H9 (cell line): ENCODE data around the gene IQUB. TPM values are rescaled to one million over a fixed set of nuclear protein-coding genes. Genes with fewer than 3 reads are reported as not detected.

ENCODE experiments used
- DNase-seq: peaks from one replicate; pipeline ENCODE4 v3.0.0-alpha.2; 2017
- H2AFZ ChIP-seq: one replicate; pipeline ENCODE4 v1.6.1; 2013; ENCODE audit warnings: mild to moderate bottlenecking, low read length, control low read depth, moderate library complexity
- H2AK5ac ChIP-seq: 2 replicates; pipeline ENCODE4 v1.6.1; 2013; ENCODE audit warnings: low read length, control low read depth, mixed read lengths; ENCODE audit not compliant: insufficient read length
- H2BK120ac ChIP-seq: one replicate; pipeline ENCODE4 v1.6.1; 2013; ENCODE audit warnings: low read depth, mild to moderate bottlenecking, low read length, control low read depth, inconsistent platforms; ENCODE audit not compliant: poor library complexity, severe bottlenecking
- H2BK12ac ChIP-seq: 2 replicates; pipeline ENCODE4 v1.6.1; 2013; ENCODE audit warnings: low read length, control low read depth, mixed read lengths, low read depth; ENCODE audit not compliant: insufficient read length
- H2BK15ac ChIP-seq: 2 replicates; pipeline ENCODE4 v1.6.1; 2013; ENCODE audit warnings: low read depth, low read length, control low read depth
- H2BK20ac ChIP-seq: one replicate; pipeline ENCODE4 v1.6.1; 2013; ENCODE audit warnings: low read depth, mild to moderate bottlenecking, low read length, control low read depth, inconsistent platforms; ENCODE audit not compliant: poor library complexity, severe bottlenecking
- H2BK5ac ChIP-seq: 2 replicates; pipeline ENCODE4 v1.6.1; 2013; ENCODE audit warnings: low read length, control low read depth, mixed read lengths; ENCODE audit not compliant: insufficient read length
- H3K14ac ChIP-seq: 2 replicates; pipeline ENCODE4 v1.6.1; 2013; ENCODE audit warnings: low read length, control low read depth; ENCODE audit not compliant: insufficient read depth
- H3K18ac ChIP-seq: 2 replicates; pipeline ENCODE4 v1.6.1; 2013; ENCODE audit warnings: low read depth, mild to moderate bottlenecking, mixed read lengths, low read length, control low read depth; ENCODE audit not compliant: insufficient read length
- H3K23ac ChIP-seq: 2 replicates; pipeline ENCODE4 v1.6.1; 2013; ENCODE audit warnings: low read length, control low read depth, mixed read lengths, low read depth; ENCODE audit not compliant: insufficient read length
- H3K23me2 ChIP-seq: 2 replicates; pipeline ENCODE4 v1.6.1; 2013; ENCODE audit warnings: low read depth, mild to moderate bottlenecking, mixed read lengths, low read length, control low read depth; ENCODE audit not compliant: insufficient read length, poor library complexity, severe bottlenecking
- H3K27ac ChIP-seq: 2 replicates; pipeline ENCODE4 v1.5.1; 2013; ENCODE audit warnings: low read length, control low read depth, mixed read lengths, low read depth; ENCODE audit not compliant: insufficient read length
- H3K27me3 ChIP-seq: 2 replicates; pipeline ENCODE4 v1.6.1; 2013; ENCODE audit warnings: low read length, control low read depth, inconsistent platforms; ENCODE audit not compliant: insufficient read depth
- H3K4ac ChIP-seq: 2 replicates; pipeline ENCODE4 v1.6.1; 2013; ENCODE audit warnings: low read depth, mild to moderate bottlenecking, control low read depth, inconsistent platforms, low read length, moderate library complexity
- H3K4me1 ChIP-seq: 2 replicates; pipeline ENCODE4 v1.6.1; 2013; ENCODE audit warnings: low read length, control low read depth, inconsistent platforms; ENCODE audit not compliant: insufficient read depth
- H3K4me2 ChIP-seq: 2 replicates; pipeline ENCODE4 v1.6.1; 2013; ENCODE audit warnings: low read length, control low read depth, mixed read lengths; ENCODE audit not compliant: insufficient read length, insufficient read depth
- H3K56ac ChIP-seq: 2 replicates; pipeline ENCODE4 v1.6.1; 2013; ENCODE audit warnings: low read depth, mild to moderate bottlenecking, mixed read lengths, low read length, control low read depth; ENCODE audit not compliant: insufficient read length
- H3K79me1 ChIP-seq: 2 replicates; pipeline ENCODE4 v1.6.1; 2013; ENCODE audit warnings: low read depth, mild to moderate bottlenecking, moderate library complexity, low read length, control low read depth, inconsistent platforms; ENCODE audit not compliant: insufficient read depth, poor library complexity, severe bottlenecking
- H3K79me2 ChIP-seq: 2 replicates; pipeline ENCODE4 v1.6.1; 2013; ENCODE audit warnings: low read length, control low read depth, inconsistent platforms; ENCODE audit not compliant: insufficient read depth
- H3K9ac ChIP-seq: 2 replicates; pipeline ENCODE4 v1.6.1; 2013; ENCODE audit warnings: low read length, control low read depth, mixed read lengths; ENCODE audit not compliant: insufficient read length; ENCODE audit errors: extremely low read depth
- H3K9me3 ChIP-seq: one replicate; pipeline ENCODE4 v1.6.1; 2013; ENCODE audit warnings: low read depth, low read length, inconsistent platforms; ENCODE audit not compliant: control insufficient read depth
- H3T11ph ChIP-seq: one replicate; pipeline ENCODE4 v1.6.1; 2013; ENCODE audit warnings: mild to moderate bottlenecking, low read length, control low read depth, inconsistent platforms
- H4K20me1 ChIP-seq: one replicate; pipeline ENCODE4 v1.6.1; 2013; ENCODE audit not compliant: control insufficient read depth, insufficient read length, insufficient read depth
- H4K5ac ChIP-seq: 2 replicates; pipeline ENCODE4 v1.6.1; 2013; ENCODE audit warnings: low read depth, mild to moderate bottlenecking, mixed read lengths, low read length, control low read depth; ENCODE audit not compliant: insufficient read length
- H4K8ac ChIP-seq: replicated peaks from 2 replicates; pipeline ENCODE4 v1.6.1; 2013; ENCODE audit warnings: low read length, control low read depth, mixed read lengths, low read depth; ENCODE audit not compliant: insufficient read length
- H4K91ac ChIP-seq: 2 replicates; pipeline ENCODE4 v1.6.1; 2013; ENCODE audit warnings: low read depth, mild to moderate bottlenecking, moderate library complexity, mixed read lengths, low read length, control low read depth; ENCODE audit not compliant: insufficient read length
- H3K27ac Mint-ChIP-seq, 3 experiments: 2 replicates in 2 of 3; 3 replicates in 1 of 3; pipeline ENCODE4 v1.8.0; 2020 to 2021; ENCODE audit warnings: mixed read lengths in 3 of 3, mild to moderate bottlenecking in 1 of 3, moderate library complexity in 1 of 3
- H3K27me3 Mint-ChIP-seq: 2 replicates; pipeline ENCODE4 v1.8.0; 2021; ENCODE audit warnings: low read depth, mild to moderate bottlenecking, moderate library complexity, mixed read lengths
- H3K36me3 Mint-ChIP-seq, 3 experiments: 2 replicates in 2 of 3; 3 replicates in 1 of 3; pipeline ENCODE4 v1.8.0; 2020 to 2021; ENCODE audit warnings: low read depth in 3 of 3, mixed read lengths in 3 of 3; ENCODE audit not compliant: insufficient read depth in 1 of 3
- H3K4me1 Mint-ChIP-seq, 2 experiments: 2 replicates each; pipeline ENCODE4 v1.8.0; 2020; ENCODE audit warnings: mixed read lengths in 2 of 2
- H3K4me3 Mint-ChIP-seq, 2 experiments: 2 replicates in 1 of 2; 3 replicates in 1 of 2; pipeline ENCODE4 v1.8.0; 2020 to 2021; ENCODE audit warnings: mild to moderate bottlenecking in 2 of 2, mixed read lengths in 2 of 2, moderate library complexity in 1 of 2
- H3K9me3 Mint-ChIP-seq, 2 experiments: 2 replicates in 1 of 2; 3 replicates in 1 of 2; pipeline ENCODE4 v1.8.0; 2020; ENCODE audit warnings: mild to moderate bottlenecking in 2 of 2, mixed read lengths in 2 of 2, moderate library complexity in 1 of 2
- WGBS: extraction: QIAGEN DNeasy Blood & Tissue Kit; methylation state at CpG from one replicate; pipeline ENCODE4 v1.1.7; 2013; ENCODE audit warnings: missing lambda C conversion rate, low lambda C conversion rate, mixed read lengths; ENCODE audit not compliant: insufficient read length; ENCODE audit errors: extremely low coverage; 5-methylcytosine and 5-hydroxymethylcytosine counted together
- total RNA-seq: library from RNA; stranded (reverse); gene quantifications from 2 replicates; pipeline ENCODE4 v1.2.1, GENCODE V29; 2021
- TF ChIP-seq, protein P1 (sequence below): fragments of 200-600 bp; sonication (generic); conservative IDR thresholded peaks from 3 replicates; pipeline ENCODE4 v1.8.0; 2021; ENCODE audit warnings: antibody characterized with exemption, mild to moderate bottlenecking

IQUB gene
- total RNA-seq, 1 experiment from 2014 or later, result 0.28 TPM

DNA sequence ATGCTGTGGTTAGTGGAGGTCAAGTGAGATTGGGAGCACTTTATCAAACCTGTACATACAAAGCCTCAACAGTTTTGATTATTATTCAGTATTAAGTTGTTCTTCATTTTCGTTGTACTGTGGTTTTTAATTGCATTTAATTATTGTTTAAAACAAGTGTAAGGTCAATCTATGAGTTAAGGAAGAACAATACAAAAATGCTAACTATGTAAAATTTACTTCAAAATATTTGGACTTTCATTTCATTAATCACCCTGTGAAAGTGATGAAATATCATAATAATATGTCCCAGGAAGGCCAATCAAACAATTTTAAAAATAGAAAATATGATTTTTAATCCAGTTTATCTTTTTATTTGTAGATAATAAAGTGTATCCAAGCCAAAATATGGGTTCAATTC, 36.8 kb upstream of the IQUB start:
- Histone ChIP-seq H2BK15ac (no peak overlapping the region), H3K4ac (no peak overlapping the region), H4K8ac (no peak overlapping the region), H3K79me1 (no peaks in the 10 kb centered on the region), H3K4me1 (no peaks in the 10 kb centered on the region; the same call in 1 of the 2 replicates), H4K91ac (no peak overlapping the region), H3K18ac (no peak overlapping the region), H3K4me2 (no peak overlapping the region), H3K9ac (no peak overlapping the region), H3K9me3 (no peaks in the 10 kb centered on the region), H3K27me3 (no peaks in the 10 kb centered on the region), H3K14ac (no peak overlapping the region), H3K79me2 (no peaks in the 10 kb centered on the region), H2AFZ (no peak overlapping the region), H2BK12ac (no peak overlapping the region), H4K20me1 (no peaks in the 10 kb centered on the region), H3K56ac (no peak overlapping the region), H2BK120ac (no peak overlapping the region), H2AK5ac (no peak overlapping the region), H4K5ac (no peak overlapping the region), H3K23ac (no peak overlapping the region), H3K23me2 (no peaks in the 10 kb centered on the region), H2BK20ac (no peak overlapping the region), H2BK5ac (no peak overlapping the region), H3K27ac (no peak overlapping the region), H3T11ph (no peak overlapping the region)
- TF ChIP-seq, protein P1, sequence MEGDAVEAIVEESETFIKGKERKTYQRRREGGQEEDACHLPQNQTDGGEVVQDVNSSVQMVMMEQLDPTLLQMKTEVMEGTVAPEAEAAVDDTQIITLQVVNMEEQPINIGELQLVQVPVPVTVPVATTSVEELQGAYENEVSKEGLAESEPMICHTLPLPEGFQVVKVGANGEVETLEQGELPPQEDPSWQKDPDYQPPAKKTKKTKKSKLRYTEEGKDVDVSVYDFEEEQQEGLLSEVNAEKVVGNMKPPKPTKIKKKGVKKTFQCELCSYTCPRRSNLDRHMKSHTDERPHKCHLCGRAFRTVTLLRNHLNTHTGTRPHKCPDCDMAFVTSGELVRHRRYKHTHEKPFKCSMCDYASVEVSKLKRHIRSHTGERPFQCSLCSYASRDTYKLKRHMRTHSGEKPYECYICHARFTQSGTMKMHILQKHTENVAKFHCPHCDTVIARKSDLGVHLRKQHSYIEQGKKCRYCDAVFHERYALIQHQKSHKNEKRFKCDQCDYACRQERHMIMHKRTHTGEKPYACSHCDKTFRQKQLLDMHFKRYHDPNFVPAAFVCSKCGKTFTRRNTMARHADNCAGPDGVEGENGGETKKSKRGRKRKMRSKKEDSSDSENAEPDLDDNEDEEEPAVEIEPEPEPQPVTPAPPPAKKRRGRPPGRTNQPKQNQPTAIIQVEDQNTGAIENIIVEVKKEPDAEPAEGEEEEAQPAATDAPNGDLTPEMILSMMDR, result no peak
- Mint-ChIP-seq H3K4me1 (peaks cover 25% of the 10 kb centered on the region in 2 experiments), H3K9me3 (no peaks in the 10 kb centered on the region), H3K27ac (no peak overlapping the region), H3K36me3 (no peaks in the 10 kb centered on the region; a peak in 1 of 7 replicates), H3K4me3 (no peak overlapping the region), H3K27me3 (no peaks in the 10 kb centered on the region)
- WGBS, result no CpG with 5 or more reads among the region's 1 CpG
- DNase-seq, result no peak
